G401 (cell line): ENCODE measurements around the gene SYPL1. TPM values are rescaled to one million over a fixed set of nuclear protein-coding genes. Genes with fewer than 3 reads are reported as not detected.
"Not testable (repeated sequence)": the region's sequence is repeated elsewhere in the genome, so short reads cannot be mapped to it uniquely, and the experiment has no call there.

Experiments used
- DNase-seq: peaks from one replicate; pipeline ENCODE4 v3.0.0-alpha.2; 2015; ENCODE audit warnings: low spot score
- in situ Hi-C: cut with HindIII; loops from 2 replicates; pipeline ENCODE4 v1.10.0; 2016; ENCODE audit warnings: low sequenced_read_pairs, mixed read lengths
- total RNA-seq: library from RNA; depleted of rRNA; stranded (reverse); fragments of >200 nt; shearing (Covaris generic); gene quantifications from 2 replicates; pipeline ENCODE4 v1.2.3, GENCODE V29; 2014; rRNA removed

SYPL1 gene
- total RNA-seq = 25.6 and 36.4 TPM in 2 replicates

- DNase-seq = peak; percentile 84
- in situ Hi-C loops = no loop called here
Observed at GRCh38 chr7:106112118-106112971, at the start of gene SYPL1. Gene SYPL1, minus strand, starts transcription at chr7:106112312. Its CDS starts 104 bp downstream, at chr7:106112208.

GRCh38 chr7:106155027-106155426, 42.9 kb upstream of the SYPL1 start:
- in situ Hi-C loops = no loop called here
- no peak for DNase-seq

DNA sequence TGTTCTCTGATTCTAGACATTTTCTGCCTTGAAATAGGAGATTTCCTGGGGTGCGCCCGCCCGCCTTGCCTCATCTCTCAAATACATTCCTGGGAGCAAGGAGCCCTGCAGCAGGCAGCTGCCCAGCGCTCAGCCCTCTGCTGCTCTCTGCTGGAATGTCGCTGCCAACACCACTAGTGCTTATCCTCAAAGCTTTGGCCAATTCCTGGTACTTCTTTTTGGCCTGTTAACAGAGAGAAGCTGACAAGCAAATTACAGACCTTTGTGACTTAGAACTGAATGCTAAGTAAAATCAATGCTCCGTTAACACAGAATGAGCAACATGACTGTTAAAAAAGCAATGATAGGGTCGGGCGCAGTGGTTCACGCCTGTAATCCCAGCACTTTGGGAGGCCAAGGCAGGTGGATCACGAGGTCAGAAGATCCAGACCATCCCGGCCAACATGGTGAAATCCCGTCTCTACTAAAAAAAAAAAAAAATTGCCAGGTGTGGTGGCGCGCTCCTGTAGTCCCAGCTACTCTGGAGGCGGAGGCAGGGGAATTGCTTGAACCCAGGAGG, 41.9 kb upstream of the SYPL1 start:
- in situ Hi-C loops = no loop called here

DNA sequence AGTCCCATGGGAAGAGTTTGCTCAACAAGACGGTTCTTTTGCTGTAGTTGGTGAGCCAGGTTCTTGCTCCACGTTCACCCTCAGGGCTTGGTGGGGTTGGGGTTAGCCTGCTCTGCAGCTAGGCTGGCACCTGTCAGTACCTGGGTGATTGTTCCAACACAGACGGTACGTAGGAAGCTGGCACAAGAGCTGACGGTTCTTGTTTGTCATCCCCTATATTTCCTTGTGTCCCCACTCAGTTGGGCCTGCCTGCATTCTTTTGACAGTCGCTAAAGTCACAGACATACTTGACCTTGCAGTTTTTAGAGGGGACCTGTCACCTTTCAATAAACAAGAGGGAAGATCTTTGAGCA, 40.2 kb upstream of the SYPL1 start:
- in situ Hi-C loops = no loop called here

More for the DNA sequence above, 41.9 kb upstream of the SYPL1 start:
- peak; percentile 89 for DNase-seq

GRCh38 chr7:106151459-106152312, 39.6 kb upstream of the SYPL1 start:
- DNase-seq = no peak
- in situ Hi-C loops = no loop called here

More for the DNA sequence above, 40.2 kb upstream of the SYPL1 start:
- DNase-seq = no peak

GRCh38 chr7:106143711-106144337, 31.7 kb upstream of the SYPL1 start:
- in situ Hi-C loops = no loop called here
- no peak for DNase-seq

GRCh38 chr7:106142136-106142535, 30.0 kb upstream of the SYPL1 start:
- in situ Hi-C loops = no loop called here
- no peak for DNase-seq

DNA sequence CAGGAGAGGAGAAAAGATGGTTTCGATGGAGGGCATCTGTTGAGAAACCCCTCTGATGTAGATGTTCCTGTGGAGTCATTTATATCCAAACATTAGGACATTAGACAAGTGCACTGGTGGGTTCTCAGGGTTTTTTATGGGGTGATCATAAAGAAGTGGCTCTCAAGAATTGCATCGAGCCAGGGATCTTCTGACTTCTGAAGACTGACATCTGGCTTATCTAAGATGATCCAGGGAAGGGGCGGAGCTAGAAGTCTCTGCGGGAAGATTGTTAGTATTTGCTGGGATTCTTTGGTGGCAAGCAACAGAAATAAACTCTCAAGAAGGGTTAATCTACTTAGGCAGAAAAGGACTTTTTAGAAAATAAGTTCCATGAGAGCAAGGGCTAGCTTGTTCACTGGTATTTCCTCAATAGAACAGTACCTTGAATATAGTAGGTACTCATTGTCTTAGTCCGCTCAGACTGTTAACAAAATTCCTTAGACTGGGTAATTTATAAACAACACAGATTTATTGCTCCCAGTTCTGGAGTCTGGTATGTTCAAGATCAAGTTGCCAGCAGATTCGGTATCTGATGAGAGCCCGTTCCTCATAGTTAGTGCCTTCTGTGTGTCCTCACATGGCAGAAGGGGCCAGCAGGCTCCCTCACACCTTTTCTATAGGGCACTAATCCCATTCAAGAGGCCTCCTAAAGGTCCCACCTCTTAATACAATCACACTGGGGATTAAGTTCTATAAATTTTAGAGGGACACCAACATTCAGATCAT, 28.5 kb upstream of the SYPL1 start:
- no peak for DNase-seq
- in situ Hi-C loops = no loop called here

DNA sequence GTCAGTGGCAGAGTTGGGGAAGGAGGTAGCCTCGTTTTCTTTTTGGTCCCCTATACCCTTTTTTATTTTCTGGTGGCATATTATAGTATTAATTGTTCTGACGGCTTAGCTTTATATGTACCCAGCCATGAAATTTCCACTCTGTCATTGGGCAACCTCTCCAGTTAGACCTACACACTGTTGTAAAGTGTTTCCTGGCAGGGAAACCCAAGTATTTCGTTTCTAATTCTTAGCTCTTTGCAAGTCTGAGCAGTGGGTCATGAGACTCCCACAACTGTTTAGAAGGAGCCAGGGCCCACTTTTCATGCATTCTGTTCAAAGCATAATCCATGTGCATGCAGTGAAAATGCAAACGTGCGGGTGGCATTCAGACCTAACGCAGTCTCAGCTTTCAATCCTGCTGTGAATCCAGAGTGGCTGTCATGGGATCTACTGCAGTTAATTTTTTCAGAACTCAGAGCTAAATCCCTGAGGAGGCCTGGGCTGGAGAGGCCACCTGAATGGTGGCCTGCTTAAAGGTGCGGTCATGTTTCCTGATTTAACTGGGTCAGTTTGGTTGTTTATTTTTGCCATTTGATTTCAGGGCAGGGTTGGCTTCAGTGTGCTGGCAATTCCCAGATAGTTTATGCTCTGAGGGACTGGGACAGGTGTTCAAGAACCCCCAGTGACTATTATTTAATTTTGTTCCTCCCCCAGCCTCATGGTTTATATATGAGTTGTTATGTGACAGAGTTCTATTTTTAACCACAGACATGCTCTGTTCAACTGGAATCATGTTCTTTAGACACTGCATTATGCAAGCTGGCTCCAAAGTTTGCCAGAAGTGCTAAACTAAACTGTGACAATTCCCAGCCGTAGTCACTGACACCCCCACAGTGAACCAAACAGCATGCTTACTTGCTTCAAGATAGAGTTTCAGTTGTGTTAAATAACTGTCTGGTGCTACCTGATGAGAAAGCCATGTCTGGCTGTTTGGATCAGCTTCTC, 27.4 kb upstream of the SYPL1 start:
- DNase-seq = no peak
- in situ Hi-C loops = no loop called here

DNA sequence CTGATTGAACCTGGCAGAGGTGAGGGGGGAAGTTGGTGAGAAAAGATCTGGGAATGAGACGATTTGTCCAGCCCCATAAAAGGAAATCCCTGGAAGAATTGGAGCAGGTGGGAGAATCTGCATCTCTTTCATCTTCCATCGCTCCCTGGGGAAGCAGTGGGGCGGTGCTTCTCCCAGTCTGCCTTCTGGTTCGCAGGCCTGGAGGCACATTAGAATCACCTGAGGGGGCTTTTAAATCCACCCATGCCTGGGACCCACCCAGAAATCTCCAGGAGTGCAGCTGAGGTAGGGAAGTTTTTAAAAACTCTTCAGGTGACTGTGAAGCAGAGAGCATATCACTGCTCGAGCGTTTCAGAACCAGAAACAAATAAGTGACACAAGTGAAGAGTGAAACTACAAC, 26.7 kb upstream of the SYPL1 start:
- DNase-seq = no peak
- in situ Hi-C loops = no loop called here

DNA sequence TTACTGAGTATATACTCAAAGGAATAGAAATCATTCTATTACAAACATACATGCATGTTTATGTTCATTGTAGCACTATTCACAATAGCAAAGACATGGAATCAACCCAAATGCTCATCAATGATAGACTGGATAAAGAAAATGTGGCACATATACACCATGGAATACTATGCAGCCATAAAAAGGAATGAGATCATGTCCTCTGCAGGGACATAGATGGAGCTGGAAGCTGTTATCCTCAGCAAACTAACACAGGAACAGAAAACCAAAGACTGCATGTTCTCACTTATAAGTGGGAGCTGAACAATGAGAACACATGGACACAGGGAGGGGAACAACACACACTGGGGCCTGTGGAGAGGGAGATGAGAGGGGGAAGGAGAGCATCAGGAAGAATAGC, 26.1 kb upstream of the SYPL1 start:
- DNase-seq, in situ Hi-C loops: not testable (repeated sequence)

DNA sequence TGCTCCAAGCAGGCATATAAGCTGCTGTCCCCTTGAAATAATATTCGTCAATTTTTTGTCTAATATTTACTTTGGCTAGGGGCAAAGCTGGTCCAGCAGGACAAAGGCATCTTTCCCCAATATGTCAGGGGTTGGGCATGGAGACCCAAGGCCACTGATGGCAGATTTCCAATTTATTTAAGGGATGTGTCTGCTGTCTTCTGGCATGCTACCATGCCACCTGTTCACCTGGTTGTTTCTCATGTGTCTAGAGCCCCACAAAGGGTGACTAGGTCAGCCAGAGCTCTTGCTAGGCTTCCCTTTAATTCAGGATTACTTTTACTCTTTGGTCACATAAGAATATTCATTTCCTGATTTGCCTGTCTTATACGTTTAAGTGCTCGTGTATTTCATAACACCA, 22.1 kb upstream of the SYPL1 start:
- no peak for DNase-seq
- in situ Hi-C loops = no loop called here

- in situ Hi-C loops = no loop called here
- no peak for DNase-seq
Observed at GRCh38 chr7:106129291-106129690, 17.2 kb upstream of the SYPL1 start.

DNA sequence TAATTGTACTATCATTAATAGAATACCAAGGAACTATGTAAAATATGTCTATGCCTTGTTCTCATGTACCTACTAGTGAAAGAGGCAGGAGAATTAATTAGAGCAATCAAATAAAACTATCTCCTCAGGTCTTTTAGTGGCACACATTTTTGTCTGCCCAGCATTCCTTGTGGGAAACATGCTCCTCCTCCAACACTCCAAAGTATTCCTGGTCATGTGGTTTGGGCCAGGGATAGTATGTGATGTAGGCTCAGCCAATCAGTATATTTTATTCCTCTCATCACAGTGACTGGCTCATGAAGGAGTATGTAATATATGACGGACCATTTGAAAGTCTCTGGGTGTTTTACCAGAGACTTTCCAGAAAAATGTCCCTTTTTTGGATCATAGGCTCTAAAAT, 16.7 kb upstream of the SYPL1 start:
- DNase-seq = no peak
- in situ Hi-C loops = no loop called here

GRCh38 chr7:106127984-106128780, 16.1 kb upstream of the SYPL1 start:
- no peak for DNase-seq
- in situ Hi-C loops = no loop called here

DNA sequence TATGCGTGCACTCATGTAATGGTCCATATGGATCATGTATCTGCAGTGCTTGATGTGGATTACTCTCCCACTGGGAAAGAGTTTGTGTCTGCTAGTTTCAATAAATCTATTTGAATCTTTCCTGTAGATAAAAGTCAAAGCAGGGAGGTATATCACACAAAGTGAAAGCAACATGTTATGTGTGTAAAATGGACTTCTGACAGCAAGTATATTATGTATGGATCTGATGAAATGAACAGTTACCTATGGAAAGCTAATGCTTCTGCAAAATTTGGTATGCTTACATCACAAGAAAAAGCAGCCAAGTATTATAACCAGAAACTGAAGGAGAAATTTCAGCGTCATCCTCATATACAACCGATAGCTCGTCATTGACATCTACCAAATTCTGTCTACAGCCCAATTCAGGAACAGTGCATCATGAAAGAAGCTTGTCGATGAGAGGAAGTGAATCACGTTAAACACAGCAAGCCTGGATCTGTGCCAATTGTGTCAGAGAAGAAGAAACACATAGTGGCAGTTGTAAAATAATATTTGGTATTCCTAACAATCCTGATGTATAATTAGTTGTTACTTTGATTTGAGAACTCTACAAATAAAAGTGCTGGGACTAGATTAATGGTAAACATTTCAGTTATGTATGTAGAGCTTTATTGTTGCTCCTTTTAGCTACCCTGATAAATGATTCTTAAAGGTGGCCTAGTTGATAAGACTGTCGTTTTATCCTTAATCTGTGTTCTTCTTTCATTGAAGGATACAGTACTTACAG, 14.2 kb upstream of the SYPL1 start:
- DNase-seq = no peak
- in situ Hi-C loops = no loop called here
